CD4-positive, alpha-beta T cell treated with Interleukin-4 for 4 hours (primary cell): ENCODE data around the gene AMPH.
"Not testable (repeated sequence)": the region's sequence is repeated elsewhere in the genome, so short reads cannot be mapped to it uniquely, and the experiment has no call there.

Source experiments
- DNase-seq: peaks from one replicate; pipeline ENCODE4 v3.0.0-alpha.2; 2020

AMPH gene

DNA sequence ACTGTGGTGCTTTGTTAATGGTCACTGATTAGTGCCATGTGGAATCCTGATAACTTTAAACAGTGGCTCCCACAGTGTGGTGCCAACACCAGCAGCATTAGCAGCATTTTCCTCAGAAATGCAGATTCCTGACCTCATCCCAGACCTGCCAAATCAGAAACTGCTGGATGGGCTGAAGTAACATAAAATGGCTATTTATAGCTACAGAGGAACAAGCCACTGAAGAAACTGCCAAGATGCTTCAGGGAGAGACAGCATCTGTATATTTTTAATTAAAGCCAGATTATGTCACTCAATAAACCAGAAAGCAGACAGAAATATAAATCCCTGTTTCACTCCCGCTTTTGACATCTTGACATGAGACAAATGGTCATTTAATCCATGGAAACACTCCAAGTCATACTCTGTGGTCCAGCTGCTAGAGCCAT, 178.5 kb downstream of the AMPH start:
- DNase-seq: no peak

DNA sequence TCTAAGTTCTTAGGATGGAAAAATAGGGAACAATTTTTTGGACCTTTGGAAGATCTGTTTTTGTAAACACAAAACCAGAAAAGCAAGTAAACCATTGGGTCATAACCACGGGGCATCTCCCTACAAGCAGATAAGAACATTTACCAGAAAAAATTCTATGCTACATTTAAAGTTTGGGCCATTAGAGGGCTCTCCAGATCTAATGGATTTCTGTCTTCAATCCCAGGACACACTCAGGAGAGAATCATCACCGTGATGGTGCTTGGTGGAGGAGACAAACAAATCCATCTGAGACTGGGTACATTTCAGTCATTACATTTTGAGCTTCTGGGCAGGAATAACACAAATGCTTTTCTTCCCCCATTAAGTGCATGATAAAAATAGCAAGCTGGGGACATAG, 179.3 kb downstream of the AMPH start:
- no peak for DNase-seq

DNA sequence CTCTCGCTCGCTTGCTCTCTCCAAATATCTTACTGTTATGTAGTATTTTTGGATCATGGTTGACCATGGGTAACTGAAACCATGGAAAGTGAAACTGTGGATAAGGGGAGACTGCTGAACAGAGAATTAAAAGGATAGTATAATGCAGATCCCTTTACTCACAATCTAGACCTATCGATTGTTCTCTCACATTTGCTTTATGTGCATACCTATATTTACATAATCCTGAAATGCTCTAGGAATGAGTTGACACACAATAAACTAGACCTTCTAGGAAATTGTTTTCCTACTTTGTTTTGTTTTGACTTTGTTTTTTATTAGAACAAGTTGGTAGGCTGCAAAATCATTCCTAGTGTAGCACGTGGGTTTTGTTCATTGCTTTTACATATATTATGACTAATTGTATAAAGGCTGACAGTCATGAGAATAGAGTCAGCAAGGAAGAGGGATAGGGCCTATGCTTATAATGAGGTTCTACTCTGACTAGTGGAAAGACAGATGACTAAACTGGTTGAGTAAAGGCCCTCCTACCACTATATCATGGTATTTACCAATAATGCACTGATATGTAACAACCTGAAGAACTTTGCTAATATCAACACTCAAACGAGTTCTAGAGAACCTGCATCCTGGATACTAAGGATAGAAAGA, 182.5 kb downstream of the AMPH start:
- DNase-seq: no peak

DNA sequence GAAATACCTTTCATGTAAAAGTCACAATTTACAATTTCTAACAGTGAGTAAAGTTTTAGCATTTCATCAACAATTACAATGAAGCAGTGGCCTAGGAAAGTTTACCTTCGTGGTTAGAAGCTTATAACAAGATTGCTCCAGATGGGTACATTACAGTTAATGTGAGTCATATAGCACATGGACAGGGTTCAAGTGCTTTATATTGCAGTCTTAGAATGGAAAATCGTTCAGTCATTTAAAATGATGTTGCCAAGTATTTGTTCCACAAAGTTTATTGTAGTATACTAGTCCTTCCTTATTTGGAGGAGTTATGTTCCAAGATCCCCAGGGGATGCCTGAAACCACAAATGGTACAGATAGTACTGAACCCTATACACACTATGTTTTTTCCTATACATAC, 183.1 kb downstream of the AMPH start:
- DNase-seq: no peak

DNA sequence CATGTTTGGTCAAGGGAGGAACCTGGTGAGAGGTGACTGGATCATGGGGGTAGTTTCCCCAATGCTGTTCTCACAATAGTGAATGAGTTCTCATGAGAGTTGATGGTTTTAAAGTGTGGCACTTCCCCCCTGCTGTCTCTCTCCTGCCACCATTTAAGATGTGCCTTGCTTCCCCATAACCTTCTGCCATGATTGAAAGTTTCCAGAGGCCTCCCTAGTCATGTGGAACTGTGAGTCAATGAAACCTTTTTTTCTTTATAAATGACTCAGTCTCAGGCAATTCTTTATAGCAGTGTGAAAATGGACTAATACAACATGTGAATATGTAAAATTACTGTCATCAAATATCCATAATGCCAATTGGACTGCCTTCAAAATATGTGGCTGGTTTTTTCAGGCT, 192.2 kb downstream of the AMPH start:
- DNase-seq: no peak

DNA sequence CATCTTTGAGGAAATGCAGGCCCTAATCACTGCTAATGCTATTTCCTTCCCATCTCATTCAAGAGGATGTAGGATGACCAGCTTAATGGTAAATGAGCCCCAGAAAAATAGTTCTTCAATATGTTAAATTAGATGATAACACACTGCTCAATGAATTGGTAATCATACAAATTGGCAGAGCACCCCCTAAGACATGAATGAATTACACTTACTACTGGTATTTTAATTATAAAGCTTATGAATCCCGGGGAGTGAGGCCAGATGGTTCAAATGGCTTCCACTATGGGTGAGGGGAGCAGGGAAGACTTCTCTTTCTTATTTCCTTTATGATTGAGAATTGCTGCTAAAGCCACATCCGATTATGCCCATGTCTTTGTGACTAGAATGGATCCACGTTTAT, 198.5 kb downstream of the AMPH start:
- no peak for DNase-seq

DNA sequence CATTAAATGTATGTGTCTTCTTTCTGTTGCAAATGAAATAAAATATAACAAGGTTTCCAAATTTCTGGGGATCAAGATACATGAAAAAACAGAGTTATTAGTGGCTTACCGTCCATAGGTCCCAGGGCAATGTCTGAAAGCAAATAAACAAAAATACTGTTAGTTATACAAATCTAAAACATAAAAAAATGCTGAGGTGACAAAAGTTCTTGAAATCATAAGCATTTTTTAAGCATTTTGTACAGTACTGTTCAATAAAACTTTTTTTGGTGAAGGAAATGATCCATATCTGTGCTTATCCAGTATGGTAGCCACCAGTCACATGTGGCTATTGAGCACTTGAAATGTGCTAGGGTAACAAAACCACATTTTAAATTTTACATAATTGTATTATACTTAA, 199.1 kb downstream of the AMPH start:
- DNase-seq: no peak

DNA sequence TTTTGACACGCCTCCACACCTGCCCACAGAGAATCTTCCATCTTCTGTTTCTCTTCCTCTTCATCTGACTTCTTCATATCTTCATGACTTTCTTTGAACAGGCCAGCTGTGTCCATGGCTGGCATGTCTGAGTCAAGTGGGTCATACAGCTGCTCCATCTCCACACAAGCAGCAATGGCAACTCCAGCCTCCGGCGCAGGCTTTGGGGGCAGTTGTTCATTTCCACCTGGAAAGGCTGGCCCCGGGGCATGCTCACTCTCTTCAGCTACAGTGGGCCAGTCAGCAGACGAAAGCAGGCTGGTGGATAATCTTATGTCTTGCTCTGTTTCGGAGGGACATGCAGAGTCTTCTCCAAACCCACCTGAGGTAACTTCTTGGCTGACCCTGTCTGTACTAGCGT, 202.1 kb downstream of the AMPH start:
- no peak for DNase-seq

DNA sequence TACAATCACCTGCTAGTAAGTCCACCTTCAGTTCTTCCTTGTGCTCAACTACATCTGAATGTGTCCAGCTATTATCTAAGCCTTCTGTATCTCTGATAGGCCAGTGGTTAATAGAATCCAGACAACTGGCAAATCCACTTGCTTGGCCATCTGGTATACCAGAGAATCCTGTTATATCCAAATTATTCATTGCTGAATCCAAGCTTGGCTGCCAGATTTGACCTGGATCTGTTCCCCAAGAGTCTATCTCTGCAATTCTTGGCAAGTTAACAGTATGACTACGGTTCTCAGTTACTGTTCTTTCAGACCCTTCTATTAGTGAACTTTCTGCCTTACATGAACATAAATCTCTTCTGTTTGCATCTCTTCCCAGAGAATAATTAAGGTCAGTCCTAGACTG, 203.1 kb downstream of the AMPH start:
- no peak for DNase-seq

DNA sequence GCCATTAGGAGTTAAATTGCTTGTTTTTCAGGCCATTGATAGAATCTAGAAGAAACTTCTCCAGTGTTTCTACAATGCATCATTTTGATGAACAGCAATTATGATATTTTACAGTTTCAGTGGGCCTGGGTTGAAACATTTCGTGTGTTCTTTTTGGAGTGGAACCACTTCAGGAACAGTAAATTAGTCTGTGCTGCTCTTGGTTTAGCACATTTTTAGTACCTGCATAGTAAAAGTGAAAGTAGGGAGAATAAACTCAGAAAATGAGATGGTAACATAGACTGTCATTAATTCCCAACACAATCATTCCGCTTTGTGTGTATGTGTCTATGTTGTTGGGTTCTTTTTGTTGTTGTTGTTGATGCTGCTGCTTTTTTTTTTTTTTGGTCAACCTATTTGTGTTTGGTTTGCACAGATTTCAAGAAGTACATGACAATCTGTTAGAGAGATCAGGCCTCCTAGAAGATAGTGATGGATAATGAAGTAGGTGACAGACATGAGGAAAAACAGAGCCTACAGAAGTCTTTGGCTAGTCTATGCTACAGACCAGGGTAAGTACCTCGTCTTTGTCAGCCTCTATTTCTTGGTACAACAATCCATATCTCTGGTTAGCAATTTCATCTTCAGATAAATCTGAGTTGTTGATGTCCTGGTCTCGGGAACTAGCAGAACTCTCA, 203.8 kb downstream of the AMPH start:
- DNase-seq: no peak

DNA sequence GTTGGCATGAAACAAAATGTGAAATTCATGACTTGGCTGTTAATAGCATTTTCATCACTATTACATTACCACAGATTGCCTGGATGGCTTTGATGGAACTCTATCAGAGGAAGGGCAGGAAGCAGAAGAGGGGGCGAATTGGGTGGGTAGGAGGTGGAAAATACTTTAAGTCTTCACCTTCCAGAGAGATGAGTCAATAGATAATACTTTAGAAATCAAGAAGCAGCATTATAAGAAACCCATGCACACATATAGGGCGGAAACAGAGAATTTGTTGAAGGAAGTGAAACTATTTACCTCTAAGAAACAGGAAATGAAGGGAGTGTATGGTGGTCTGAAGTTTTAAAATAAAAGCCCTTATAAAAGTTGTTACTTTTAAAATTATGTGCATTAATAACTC, 205.7 kb downstream of the AMPH start:
- DNase-seq: peak; percentile 10

DNA sequence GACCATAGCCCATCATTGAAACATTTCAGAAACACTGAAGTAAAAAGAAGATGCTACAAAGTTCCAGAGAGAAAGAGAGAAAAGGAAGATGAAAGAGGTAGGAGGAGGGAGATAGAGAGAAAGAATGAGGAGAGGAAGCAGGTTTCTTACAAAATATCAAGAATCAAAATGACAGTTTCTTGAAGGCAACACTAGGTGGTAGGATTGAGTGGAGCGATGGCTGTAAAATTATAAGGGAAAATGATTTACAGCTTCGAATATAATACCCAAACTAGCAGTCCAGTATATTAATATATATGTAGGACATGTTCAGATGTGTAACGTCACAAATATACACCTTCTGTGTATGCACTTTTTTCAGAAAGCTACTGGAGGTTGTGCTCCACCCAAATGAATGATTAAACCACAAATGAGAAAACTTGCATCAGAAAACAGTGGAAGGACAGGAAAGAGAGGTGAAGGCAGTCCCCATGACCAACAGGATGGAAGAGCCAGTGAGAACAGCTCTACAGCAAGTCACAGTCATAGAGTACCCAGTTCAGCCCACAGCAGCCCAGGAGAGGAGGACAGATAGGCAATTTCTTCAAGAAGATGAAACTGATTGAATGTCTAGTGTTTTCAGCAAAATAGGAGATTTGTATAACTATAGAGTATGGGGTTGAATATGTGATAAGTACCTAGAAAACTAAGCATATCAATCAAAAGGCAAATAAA, 206.3 kb downstream of the AMPH start:
- DNase-seq: peak; percentile 2

DNA sequence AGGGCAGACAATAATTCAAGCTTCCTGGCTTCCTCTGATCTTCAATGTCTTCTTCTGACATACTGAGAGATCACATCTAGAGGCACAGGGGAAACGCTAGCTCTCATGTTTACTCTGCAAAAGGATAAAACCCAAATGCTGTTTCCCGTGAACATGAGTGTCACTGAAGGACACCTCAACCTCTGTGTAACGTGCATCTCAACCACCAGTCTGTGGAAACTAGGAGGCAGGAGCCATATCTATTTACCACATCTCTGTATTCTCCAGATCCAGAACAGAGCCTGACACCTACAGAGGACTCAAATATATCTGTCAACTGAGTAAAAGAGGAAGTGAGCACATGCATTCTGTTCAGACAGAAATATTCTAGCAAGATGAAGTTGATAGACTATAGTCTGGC, 217.4 kb downstream of the AMPH start:
- no peak for DNase-seq

DNA sequence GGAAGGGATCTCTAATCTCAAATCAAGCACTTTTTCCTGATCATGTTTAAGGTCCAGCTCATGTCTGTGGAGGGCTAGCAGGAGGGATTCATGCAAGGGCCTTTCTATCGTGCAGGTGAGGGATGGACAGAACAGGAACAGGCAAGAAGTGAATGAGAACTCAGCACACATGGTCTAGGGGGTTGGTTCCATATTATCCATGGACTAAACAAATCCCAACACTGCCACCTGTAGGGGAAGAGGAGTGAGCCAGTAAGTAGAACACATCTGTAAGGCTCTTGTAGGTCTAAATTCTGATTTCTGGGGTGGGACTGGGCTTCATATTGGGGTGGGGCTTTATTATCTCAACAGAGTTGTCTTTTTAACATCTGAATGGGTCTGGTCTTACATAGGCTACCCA, 219.8 kb downstream of the AMPH start:
- no peak for DNase-seq

DNA sequence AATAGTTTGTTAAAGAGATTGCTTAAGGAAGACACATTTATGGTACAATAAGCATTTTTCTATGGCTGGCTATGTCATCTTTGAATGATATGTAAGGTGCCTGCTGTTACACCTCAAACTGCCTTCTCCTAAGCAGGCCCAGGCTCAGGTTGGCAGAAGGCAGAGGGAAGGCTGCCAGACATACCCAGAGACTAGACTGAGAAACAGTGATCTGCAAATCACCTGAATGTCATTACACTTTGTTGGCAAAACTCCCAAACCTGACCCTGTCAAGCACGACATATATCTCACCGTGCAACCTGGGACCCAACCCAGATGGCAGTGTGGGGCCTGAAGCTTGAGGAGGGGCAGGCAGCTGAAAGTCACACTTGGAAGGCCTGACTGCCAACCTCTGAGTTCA, 221.1 kb downstream of the AMPH start:
- no peak for DNase-seq

DNA sequence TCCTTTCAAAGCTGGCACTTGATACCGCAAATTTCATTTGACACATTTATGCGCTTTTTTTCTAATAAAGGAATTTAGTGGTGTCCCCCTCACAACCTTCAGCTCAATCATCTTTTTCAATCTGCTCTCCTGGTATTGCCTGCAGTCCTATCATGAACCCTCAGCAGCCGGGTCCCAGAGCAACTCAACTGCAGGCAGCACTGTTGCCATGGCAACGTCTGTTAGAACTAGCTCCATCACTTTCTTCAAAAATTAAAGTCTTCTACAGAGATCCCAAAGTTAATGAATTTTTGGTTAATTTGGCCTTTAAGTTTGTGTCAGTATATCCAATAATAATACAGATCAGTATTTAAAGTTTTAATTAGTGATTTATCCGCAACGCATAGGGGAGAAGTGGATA, 221.6 kb downstream of the AMPH start:
- DNase-seq: no peak

DNA sequence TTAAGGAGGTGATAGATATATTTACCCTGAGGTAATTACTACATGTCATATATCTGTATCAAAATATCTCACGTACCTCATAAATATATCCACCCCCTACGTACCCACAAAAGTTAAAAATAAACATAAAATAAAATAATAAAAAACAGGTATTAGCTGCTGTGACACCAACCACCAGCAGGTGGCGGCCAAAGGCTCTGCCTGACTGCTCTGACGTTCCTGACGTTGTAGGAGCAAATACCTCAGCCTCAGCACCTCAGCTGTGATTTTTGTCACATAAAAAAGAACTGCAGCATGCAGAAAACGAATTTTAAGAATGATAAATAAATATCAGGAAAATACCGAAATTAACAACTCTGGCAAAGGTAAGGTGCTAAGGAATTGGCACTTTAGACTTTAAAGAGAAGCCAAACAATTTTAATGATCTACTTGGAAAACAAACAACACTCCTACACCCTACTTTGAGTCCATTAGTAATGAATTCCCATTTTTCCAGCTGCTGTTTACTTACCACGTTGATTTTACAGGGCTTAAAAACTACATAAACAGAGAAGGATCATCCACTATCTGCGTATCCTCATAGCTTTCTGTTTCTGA, 232.3 kb downstream of the AMPH start:
- DNase-seq: peak; percentile 56

DNA sequence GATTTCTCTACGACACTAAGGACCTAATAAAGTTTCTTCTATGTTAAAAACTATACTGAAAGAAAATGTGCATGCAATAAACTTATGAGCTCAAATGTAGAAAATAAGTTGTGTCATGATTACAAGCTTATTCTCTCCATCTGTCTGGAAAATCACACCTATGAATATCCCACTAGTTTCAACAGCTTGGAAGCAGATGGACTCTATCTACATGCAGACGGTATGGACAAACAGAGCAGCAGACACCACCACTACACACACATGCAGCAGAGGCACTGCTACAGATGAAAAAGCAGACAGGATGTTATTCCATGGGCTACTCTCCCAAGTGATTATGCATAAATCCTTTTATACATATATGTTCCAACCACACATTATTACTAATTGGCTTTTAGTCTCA, 234.3 kb downstream of the AMPH start:
- no peak for DNase-seq

DNA sequence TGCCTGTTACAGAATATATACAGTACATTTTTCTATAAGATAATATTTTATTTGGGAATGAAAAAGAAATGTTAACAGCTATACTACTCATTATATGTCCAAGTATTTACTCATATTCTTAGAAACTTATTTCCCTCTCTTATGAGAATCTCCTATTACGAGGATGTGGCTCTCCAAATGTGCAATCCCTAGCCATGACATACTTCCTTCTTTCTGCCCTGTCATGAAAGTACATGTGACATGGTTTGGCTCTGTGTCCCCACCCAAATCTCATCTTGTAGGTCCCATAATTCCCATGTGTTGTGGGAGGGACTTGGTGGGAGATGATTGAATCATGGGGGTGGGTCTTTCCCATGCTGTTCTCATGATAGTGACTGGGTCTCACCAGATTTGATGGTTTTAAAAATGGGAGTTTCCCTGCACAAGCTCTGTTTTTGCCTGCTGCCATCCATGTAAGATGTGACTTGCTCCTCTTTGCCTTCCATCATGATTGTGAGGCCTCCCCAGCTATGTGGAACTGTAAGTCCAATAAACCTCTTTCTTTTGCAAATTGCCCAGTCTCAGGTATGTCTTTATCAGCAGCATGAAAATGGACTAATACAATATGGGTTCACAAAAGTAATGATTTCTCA, 235.1 kb downstream of the AMPH start:
- DNase-seq: not testable (repeated sequence)

DNA sequence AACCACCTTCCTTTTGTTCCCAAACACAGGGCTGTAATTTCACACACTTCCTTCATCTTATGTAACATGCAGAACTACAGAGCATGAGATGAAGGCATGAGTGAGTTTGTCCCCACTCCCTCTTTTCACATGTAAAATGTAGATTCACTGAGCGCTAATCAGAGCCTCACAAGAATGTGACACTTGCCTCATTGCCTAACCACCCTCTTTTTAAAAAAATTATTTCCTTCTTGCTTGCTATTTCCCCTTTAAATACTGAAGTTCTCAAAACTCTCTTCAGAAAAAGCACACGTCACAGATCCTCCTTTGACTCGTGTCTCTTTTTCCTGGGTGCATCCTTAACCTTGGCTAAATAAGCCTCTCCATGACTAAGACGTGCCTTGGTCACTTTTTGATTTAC, 236.5 kb downstream of the AMPH start:
- no peak for DNase-seq

DNA sequence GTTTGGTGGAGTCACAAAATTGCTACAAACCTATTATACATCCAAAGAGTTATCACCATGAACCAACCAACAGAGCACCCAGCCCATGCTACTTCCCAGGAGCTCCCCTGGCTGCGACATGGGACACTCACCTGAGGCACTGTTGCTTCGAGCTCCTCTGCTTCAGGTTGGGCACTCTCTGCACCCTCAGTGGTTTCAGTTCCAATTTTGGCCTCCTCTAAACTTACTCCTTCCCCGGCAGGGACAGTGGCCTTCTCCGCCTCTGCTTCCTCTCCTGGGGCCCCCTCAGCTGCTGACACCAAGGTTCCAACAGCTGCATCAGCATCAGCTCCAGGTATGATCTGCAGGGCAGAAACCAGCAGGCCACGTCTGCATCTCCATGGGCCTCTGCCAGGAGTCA, 237.3 kb downstream of the AMPH start:
- no peak for DNase-seq

DNA sequence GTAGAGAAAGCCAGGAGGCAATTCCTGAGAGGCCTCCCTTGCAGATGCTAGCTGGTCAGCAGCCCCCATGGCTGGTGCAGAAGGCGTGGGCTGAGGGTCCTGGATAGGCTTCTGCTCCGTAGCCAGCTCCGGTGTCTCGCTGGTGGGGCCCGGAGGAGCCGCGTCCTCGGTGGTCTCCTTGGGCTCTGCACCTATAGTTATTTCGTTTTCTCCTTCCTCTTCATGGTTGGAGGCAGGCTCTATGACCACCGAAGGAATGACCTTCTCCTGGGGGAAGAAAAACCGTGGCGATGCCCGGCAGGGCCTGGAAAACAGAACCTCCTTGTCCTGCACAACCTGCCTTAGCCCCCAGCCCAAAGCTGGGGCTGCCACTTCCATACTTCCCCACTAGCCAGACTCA, 239.4 kb downstream of the AMPH start:
- no peak for DNase-seq

DNA sequence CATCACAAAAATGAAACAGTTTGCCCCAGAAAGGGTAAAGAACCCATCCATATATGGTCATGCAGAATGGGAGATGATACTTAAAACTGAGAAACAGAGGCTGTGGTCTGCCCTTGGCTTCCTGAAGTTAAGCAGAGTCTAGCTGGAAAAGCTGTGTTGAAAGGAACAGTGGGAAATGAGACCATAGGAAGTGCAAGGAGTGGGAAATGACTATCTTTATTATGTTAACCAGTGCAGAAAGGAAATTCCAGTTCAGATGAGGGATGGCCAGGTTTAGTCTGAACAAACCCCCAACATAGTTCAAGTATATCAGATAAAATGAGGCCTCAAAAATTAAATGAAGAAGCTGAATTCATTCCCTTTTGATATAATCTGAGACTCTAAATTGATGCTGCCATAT, 245.5 kb downstream of the AMPH start:
- no peak for DNase-seq

DNA sequence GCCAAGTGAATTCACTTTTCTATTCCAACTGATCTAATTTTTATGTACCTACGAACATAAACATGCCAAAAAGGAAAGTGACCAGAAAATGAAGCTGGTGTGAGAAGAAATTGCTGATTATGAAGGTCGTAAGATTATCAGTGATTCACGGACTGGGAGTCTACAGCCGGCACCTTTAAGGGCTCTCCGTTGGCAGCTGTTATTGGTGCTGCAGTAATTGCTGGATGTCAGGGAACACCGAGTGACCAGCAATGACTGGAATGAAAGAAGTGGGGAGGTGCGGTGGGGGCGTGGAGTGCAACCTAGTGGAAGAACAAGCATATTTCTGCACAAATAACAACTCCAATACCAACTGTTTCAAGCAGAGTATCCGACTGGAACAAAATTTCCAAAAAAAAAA, 247.9 kb downstream of the AMPH start:
- DNase-seq: no peak
